ENCODE measurements around the gene ZNF609.
"Not testable (repeated sequence)": the region's sequence is repeated elsewhere in the genome, so short reads cannot be mapped to it uniquely, and the experiment has no call there.

Gene ZNF609

GRCh38 chr15:64586259-64586870 is 126.0 kb downstream of the ZNF609 start:
- no peak for DNase-seq

GRCh38 chr15:64586984-64587383 is 126.6 kb downstream of the ZNF609 start:
- no peak for DNase-seq

GRCh38 chr15:64589435-64590084 is 129.2 kb downstream of the ZNF609 start:
- no peak for DNase-seq

GRCh38 chr15:64592845-64593244 is 132.5 kb downstream of the ZNF609 start:
- DNase-seq: not testable (repeated sequence)

GRCh38 chr15:64596701-64597476 is 136.5 kb downstream of the ZNF609 start:
- peak; percentile 39 to 69 for DNase-seq

GRCh38 chr15:64597477-64597822 is 137.1 kb downstream of the ZNF609 start:
- no peak for DNase-seq

GRCh38 chr15:64599226-64599625 is 138.8 kb downstream of the ZNF609 start:
- no peak for DNase-seq

GRCh38 chr15:64599716-64600115 is 139.3 kb downstream of the ZNF609 start:
- DNase-seq: no peak

GRCh38 chr15:64600794-64601193 is 140.4 kb downstream of the ZNF609 start:
- DNase-seq: no peak

GRCh38 chr15:64604319-64604718 is 143.9 kb downstream of the ZNF609 start:
- DNase-seq: no peak

- not testable (repeated sequence) for DNase-seq
Observed at GRCh38 chr15:64607416-64607815, 147.0 kb downstream of the ZNF609 start.

GRCh38 chr15:64610257-64610919 is 150.0 kb downstream of the ZNF609 start:
- no peak for DNase-seq

- DNase-seq: no peak
Observed at GRCh38 chr15:64611085-64611725, 150.8 kb downstream of the ZNF609 start.

- DNase-seq: no peak
Observed at GRCh38 chr15:64614519-64614918, 154.1 kb downstream of the ZNF609 start.

GRCh38 chr15:64617727-64618126 is 157.3 kb downstream of the ZNF609 start:
- no peak for DNase-seq

- no peak for DNase-seq
Observed at GRCh38 chr15:64618138-64618537, 157.8 kb downstream of the ZNF609 start.

GRCh38 chr15:64618540-64618939 is 158.2 kb downstream of the ZNF609 start:
- no peak for DNase-seq

- no peak for DNase-seq
Observed at GRCh38 chr15:64619880-64620839, 159.8 kb downstream of the ZNF609 start.

- no peak for DNase-seq
Observed at GRCh38 chr15:64621056-64621455, 160.7 kb downstream of the ZNF609 start.

GRCh38 chr15:64622410-64623260 is 162.3 kb downstream of the ZNF609 start:
- no peak for DNase-seq

Measured in NCI-H2081 (cell line).